GM12878 (cell line): ENCODE data around the gene COL4A2. TPM values are rescaled to one million over a fixed set of nuclear protein-coding genes. Genes with fewer than 3 reads are reported as not detected.

ENCODE experiments used
- ATAC-seq: fragments of 200-7000 bp; cut with Tn5 transposase; 3 replicates; pipeline ENCODE4 v1.9.1; 2020; ENCODE audit warnings: mild to moderate bottlenecking, moderate library complexity
- BruUV-seq: library from RNA; stranded (reverse); fragments of 400-500 nt; replicated peaks from 2 replicates; lab custom pipeline; 2021; lab: Mats Ljungman, UMichigan
- CTCF ChIA-PET: fragments of 300-600 bp; sonication (Branson Sonifier 250); formaldehyde crosslinking; extraction: SDS; loops from one replicate; lab custom pipeline; 2021; ENCODE audit warnings: inconsistent platforms; lab: Yijun Ruan, JAX
- POLR2A ChIA-PET: fragments of 350-600 bp; formaldehyde crosslinking; extraction: SDS; loops from one replicate; lab custom pipeline; 2021; ENCODE audit warnings: inconsistent platforms; lab: Charles Lee
- RAD21 ChIA-PET: fragments of 300-600 bp; sonication (Branson Sonifier 250); formaldehyde crosslinking; loops from one replicate; lab custom pipeline; 2023; ENCODE audit warnings: antibody characterized with exemption; ENCODE audit not compliant: unreplicated experiment; lab: Charles Lee
- SMC1A ChIA-PET: fragments of 300-600 bp; sonication (Branson Sonifier 250); formaldehyde crosslinking; loops from one replicate; lab custom pipeline; 2023; ENCODE audit not compliant: unreplicated experiment, uncharacterized antibody; lab: Charles Lee
- DNase-seq: peaks from one replicate; pipeline ENCODE4 v3.0.0-alpha.2; 2011; ENCODE audit warnings: low read depth, low spot score
- FAIRE-seq: peaks from 3 replicates; lab custom pipeline; 2011; peaks lifted over from hg19 to GRCh38; lab: Jason Lieb, UNC
- H2AFZ ChIP-seq: 2 replicates; pipeline ENCODE4 v1.6.0; 2011; ENCODE audit warnings: low read depth, low read length, control low read depth; ENCODE audit not compliant: control insufficient read depth
- H3K27ac ChIP-seq: 2 replicates; pipeline ENCODE4 v1.5.1; 2011; ENCODE audit warnings: control low read depth; ENCODE audit not compliant: control insufficient read depth, insufficient read depth
- H3K27me3 ChIP-seq, 2 experiments: replicated peaks in 1 of 2; 2 replicates each; pipeline versions ENCODE4 v1.6.0 to v1.6.1; 2011; ENCODE audit warnings: low read length in 1 of 2; ENCODE audit not compliant: control insufficient read depth in 2 of 2, insufficient read depth in 2 of 2
- H3K36me3 ChIP-seq, 2 experiments: 2 replicates each; pipeline ENCODE4 v1.5.1; 2011; ENCODE audit warnings: low read length in 1 of 2; ENCODE audit not compliant: control insufficient read depth in 2 of 2, insufficient read depth in 2 of 2
- H3K4me1 ChIP-seq: 2 replicates; pipeline ENCODE4 v1.6.1; 2011; ENCODE audit warnings: mild to moderate bottlenecking, low read length, moderate library complexity, mixed read lengths; ENCODE audit not compliant: control insufficient read depth, insufficient read depth
- H3K4me2 ChIP-seq: 2 replicates; pipeline ENCODE4 v1.6.0; 2011; ENCODE audit warnings: control low read depth; ENCODE audit not compliant: control insufficient read depth, insufficient read depth
- H3K4me3 ChIP-seq: fragments of 200-600 bp; sonication (generic); 2 replicates; pipeline ENCODE4 v1.5.1; 2016
- H3K79me2 ChIP-seq: 2 replicates; pipeline ENCODE4 v1.6.0; 2011; ENCODE audit warnings: low read length; ENCODE audit not compliant: control insufficient read depth, insufficient read depth
- H3K9ac ChIP-seq: 2 replicates; pipeline ENCODE4 v1.8.0; 2011; ENCODE audit warnings: low read length, control low read depth, mixed read lengths; ENCODE audit not compliant: control insufficient read depth, insufficient read depth
- H3K9me3 ChIP-seq: replicated peaks from 3 replicates; pipeline ENCODE4 v1.5.1; 2011; ENCODE audit warnings: mild to moderate bottlenecking, low read length; ENCODE audit not compliant: control insufficient read depth, insufficient read depth
- H4K20me1 ChIP-seq: 2 replicates; pipeline ENCODE4 v1.6.0; 2011; ENCODE audit not compliant: control insufficient read depth, insufficient read depth
- BRCA1 ChIP-seq: IDR thresholded peaks from 2 replicates; pipeline ENCODE4 v1.6.1; 2011; ENCODE audit warnings: low read depth, low read length, improper control_type of control experiment
- POLR2A ChIP-seq: IDR thresholded peaks from 2 replicates; pipeline ENCODE4 v1.6.1; 2011; ENCODE audit warnings: low read depth, mild to moderate bottlenecking, low read length
- REST ChIP-seq: IDR thresholded peaks from 2 replicates; pipeline ENCODE4 v1.6.1; 2012; ENCODE audit warnings: mild to moderate bottlenecking, low read depth, low read length
- STAT1 ChIP-seq: fragments of 450-650 bp; conservative IDR thresholded peaks from 2 replicates; pipeline ENCODE4 v1.6.1; 2014; ENCODE audit warnings: antibody characterized with exemption, mild to moderate bottlenecking
- WGBS: methylation state at CpG from one replicate; pipeline ENCODE4 v1.1.6; 2016; ENCODE audit warnings: low lambda C conversion rate; ENCODE audit not compliant: insufficient replicate concordance, insufficient coverage; ENCODE audit errors: missing lambda C conversion rate; 5-methylcytosine and 5-hydroxymethylcytosine counted together
- in situ Hi-C: fragments of 300-500 bp; cut with MboI; formaldehyde crosslinking; loops from 9 replicates; pipeline ENCODE4 v1.14.3; 2018; ENCODE audit warnings: mixed read lengths
- intact Hi-C: fragments of 100-400 bp; cut with micrococcal nuclease; formaldehyde crosslinking; loops from one replicate; pipeline ENCODE4 v1.14.2; 2022; ENCODE audit not compliant: unreplicated experiment
- polyA plus RNA-seq, 11 experiments: library from polyadenylated mRNA; depleted of rRNA in 4 of 11; unstranded in 6 of 11; stranded (reverse) in 5 of 11; fragments of >200 nt; fragmentation: Nextera tagmentation in 4 of 11; fragmentation: Illumina TruSeq in 1 of 11; extraction: Ambion mirVana in 4 of 11; extraction: Trizol in 1 of 11; gene quantifications; 1 replicate in 1 of 11; 2 replicates in 10 of 11; pipeline versions ENCODE4 v1.2.1 to v1.2.3, GENCODE V29; 2011 to 2016; ENCODE audit warnings: inconsistent platforms in 2 of 11, missing spikeins in 2 of 11, low read depth in 1 of 11
- total RNA-seq, 4 experiments: library from RNA; depleted of rRNA in 3 of 4; stranded (reverse); fragments of >200 nt in 3 of 4; fragmentation: Illumina TruSeq in 1 of 4; extraction: Trizol in 1 of 4; gene quantifications; 2 replicates each; pipeline versions ENCODE4 v1.2.1 to v1.2.3, GENCODE V29; 2013 to 2021

Gene COL4A2
- total and polyA plus RNA-seq, 10 of the 15 experiments (the other 5 are each of a cell fraction or from before 2014, with no cell fraction given), result 0.16 to 1.6 (median 0.62) TPM; not detected in 3

GRCh38 chr13:110282316-110282841 lies 24.7 kb upstream of the COL4A2 start:
- H3K36me3 ChIP-seq, result no peaks in the 10 kb centered on the region
- ChIA-PET POLR2A (no interaction called here), RAD21 (no interaction called here), SMC1A (no interaction called here), CTCF (no interaction called here)
- in situ Hi-C loops, result no loop called here
- H3K27ac ChIP-seq, result no peak overlapping the region
- no TSS peak for BruUV-seq
- no peak overlapping the region for H3K9ac ChIP-seq
- ATAC-seq, result no peak
- WGBS, result 76% methylated on average over 1 of the region's 1 CpG
- no peaks in the 10 kb centered on the region; a peak in 2 of 4 replicates for H3K27me3 ChIP-seq
- intact Hi-C loops, result no loop called here
- H3K4me1 ChIP-seq, result no peaks in the 10 kb centered on the region
- FAIRE-seq, result no peak
- no peak overlapping the region for H3K4me2 ChIP-seq
- no peak overlapping the region for H3K4me3 ChIP-seq
- no peak overlapping the region for H2AFZ ChIP-seq
- no peaks in the 10 kb centered on the region for H4K20me1 ChIP-seq
- H3K9me3 ChIP-seq, result no peaks in the 10 kb centered on the region
- TF ChIP-seq STAT1, result no peak
- TF ChIP-seq POLR2A, result no peak
- TF ChIP-seq BRCA1, result no peak
- no peak for TF ChIP-seq REST
- TF ChIP-seq, all 136 proteins: peak for 0
- H3K79me2 ChIP-seq, result no peaks in the 10 kb centered on the region
- DNase-seq, result no peak
